ENCODE data around the gene GSE1.

- no peak for TF ChIP-seq EZH2 (IDR thresholded peaks at IDR 0.05; ENCODE audit: low read length)
- TF ChIP-seq CTCF (optimal IDR thresholded peaks at IDR 0.05 in 1 of 3, IDR thresholded peaks at IDR 0.05 in 1 of 3, conservative IDR thresholded peaks at IDR 0.05 in 1 of 3; ENCODE audit: extremely low read depth in 1 of 3, insufficient read depth in 2 of 3, low read length in 3 of 3): no peak
Observed at GRCh38 chr16:85690469-85691064, 77.4 kb downstream of the GSE1 start.

Measured in keratinocyte (primary cell).